MCF 10A (cell line): ENCODE data around the gene FAM83E. TPM values are rescaled to one million over a fixed set of nuclear protein-coding genes. Genes with fewer than 3 reads are reported as not detected.

ENCODE experiments used
- BruUV-seq: library from RNA; stranded (reverse); fragments of 400-500 nt; replicated peaks from 2 replicates; lab custom pipeline; 2021; lab: Mats Ljungman, UMichigan
- CTCF ChIA-PET: fragments of 300-600 bp; sonication (Branson Sonifier 250); formaldehyde crosslinking; extraction: SDS; loops from one replicate; lab custom pipeline; 2021; ENCODE audit warnings: antibody characterized with exemption, inconsistent platforms; lab: Yijun Ruan, JAX
- POLR2A ChIA-PET: fragments of 300-600, 350-650 bp; sonication (Branson Sonifier 250); formaldehyde crosslinking; extraction: SDS; loops from one replicate; lab custom pipeline; 2020; ENCODE audit warnings: antibody characterized with exemption, inconsistent platforms; lab: Yijun Ruan, JAX
- DNase-seq: peaks from one replicate; pipeline ENCODE4 v3.0.0-alpha.2; 2018; ENCODE audit not compliant: unreplicated experiment
- H3K27ac Mint-ChIP-seq: one replicate; pipeline ENCODE4 v1.8.0; 2022; ENCODE audit warnings: mild to moderate bottlenecking, low read depth, mixed read lengths; ENCODE audit not compliant: unreplicated experiment
- H3K27me3 Mint-ChIP-seq: one replicate; pipeline ENCODE4 v1.8.0; 2022; ENCODE audit warnings: mixed read lengths; ENCODE audit not compliant: insufficient read depth, unreplicated experiment
- H3K36me3 Mint-ChIP-seq: one replicate; pipeline ENCODE4 v1.8.0; 2022; ENCODE audit warnings: mild to moderate bottlenecking, moderate library complexity, mixed read lengths; ENCODE audit not compliant: insufficient read depth, unreplicated experiment
- H3K4me1 Mint-ChIP-seq: one replicate; pipeline ENCODE4 v1.8.0; 2022; ENCODE audit warnings: mixed read lengths; ENCODE audit not compliant: insufficient read depth, unreplicated experiment
- H3K4me3 Mint-ChIP-seq: one replicate; pipeline ENCODE4 v1.8.0; 2022; ENCODE audit warnings: mild to moderate bottlenecking, moderate library complexity, mixed read lengths; ENCODE audit not compliant: unreplicated experiment
- H3K9me3 Mint-ChIP-seq: one replicate; pipeline ENCODE4 v1.8.0; 2022; ENCODE audit warnings: mixed read lengths; ENCODE audit not compliant: unreplicated experiment
- CTCF ChIP-seq: fragments of 200-600 bp; IDR thresholded peaks from one replicate; pipeline ENCODE4 v1.8.0; 2022; ENCODE audit warnings: antibody characterized with exemption, mild to moderate bottlenecking; ENCODE audit not compliant: unreplicated experiment
- intact Hi-C: fragments of 100-400 bp; cut with micrococcal nuclease; formaldehyde crosslinking; loops from 2 replicates; pipeline ENCODE4 v1.14.1; 2022
- total RNA-seq: library from RNA; stranded (reverse); gene quantifications from 2 replicates; pipeline ENCODE4 v1.2.3, GENCODE V29; 2022

Gene FAM83E
- total RNA-seq, 1 experiment from 2014 or later = 0.89 TPM

DNA sequence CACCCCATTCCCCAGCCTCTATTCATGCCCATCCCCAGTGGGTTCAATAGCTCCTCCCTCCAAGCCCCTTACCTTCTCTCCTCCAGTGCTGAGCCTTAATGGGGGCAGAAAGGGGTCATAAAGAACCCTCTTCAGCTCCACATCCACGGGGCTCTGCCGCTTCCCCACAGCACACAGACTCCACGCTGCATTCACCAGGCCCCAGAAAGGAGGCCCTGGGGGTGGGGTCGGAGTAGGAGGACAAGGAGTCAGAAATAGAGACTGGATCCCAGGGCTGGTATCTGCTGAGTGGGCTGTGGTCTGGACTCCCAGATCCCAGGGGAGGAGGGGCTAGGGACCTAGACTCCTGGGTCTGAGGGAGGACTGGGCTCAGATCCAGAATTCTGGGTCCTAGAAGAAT, 29.5 kb upstream of the FAM83E start:
- TF ChIP-seq CTCF = no peak
- DNase-seq = no peak
- BruUV-seq = no TSS peak
- Mint-ChIP-seq H3K36me3 (no peaks in the 10 kb centered on the region), H3K9me3 (no peaks in the 10 kb centered on the region), H3K27ac (no peak overlapping the region), H3K27me3 (peaks cover 10% of the 10 kb centered on the region), H3K4me3 (no peak overlapping the region), H3K4me1 (peaks cover 24% of the 10 kb centered on the region)
- ChIA-PET CTCF (interaction anchor here (2.0 kb wide), 1 partner anchor 144 kb away, joined by 12 read pairs; no protein-coding TSS in a partner anchor), POLR2A (interaction anchor here (0.8 to 2.4 kb wide), 2 partner anchors 26 to 58 kb away, joined by 3 to 22 read pairs; partner anchors contain the start of genes RPL18 and SPHK2)
- intact Hi-C loops = no loop called here

DNA sequence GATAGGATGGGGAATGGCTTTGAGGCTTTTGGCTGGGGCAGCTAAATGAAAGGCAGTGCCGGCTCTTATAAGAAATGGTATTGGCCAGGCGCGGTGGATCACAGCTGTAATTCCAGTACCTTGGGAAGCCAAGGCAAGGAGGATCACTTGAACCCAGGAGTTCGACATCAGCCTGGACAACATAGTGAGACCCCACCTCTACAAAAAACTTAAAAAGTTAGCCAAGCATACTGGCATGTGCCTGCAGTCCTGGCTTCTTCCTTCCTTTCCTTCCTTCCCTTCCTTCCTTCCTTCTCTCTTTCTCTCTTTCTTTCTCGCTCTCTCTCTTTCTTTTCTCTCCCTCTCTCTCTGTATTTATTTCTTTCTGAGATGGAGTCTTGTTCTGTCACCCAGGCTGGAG, 28.0 kb upstream of the FAM83E start:
- POLR2A ChIA-PET = interaction anchor here (0.9 to 1.4 kb wide), 3 partner anchors 24 to 96 kb away, joined by 3 to 5 read pairs (median 4); partner anchors contain the start of genes RPL18 and SPHK2
- no peak for TF ChIP-seq CTCF
- peaks cover 1% of the 10 kb centered on the region for H3K36me3 Mint-ChIP-seq

DNA sequence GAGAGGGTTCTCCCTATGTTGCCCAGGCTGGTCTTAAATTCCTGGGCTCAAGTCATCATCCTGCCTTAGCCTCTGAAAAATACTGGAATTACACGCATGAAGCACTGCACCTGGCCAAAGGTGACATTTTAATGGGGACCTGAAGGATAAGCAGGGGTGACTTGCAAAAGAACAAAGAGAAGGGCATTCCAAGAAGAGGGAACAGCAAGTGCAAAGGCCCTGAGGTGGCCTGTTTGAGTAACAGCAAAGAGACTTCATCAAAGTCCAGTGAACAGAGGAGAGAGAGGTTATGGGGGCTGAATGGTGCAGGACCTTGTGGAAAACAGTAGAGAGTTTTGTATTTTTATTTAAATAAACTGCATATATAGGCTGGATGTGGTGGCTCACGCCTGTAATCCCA, 27.0 kb upstream of the FAM83E start:
- ChIA-PET CTCF (interaction anchor here (0.7 to 1.4 kb wide), 2 partner anchors 134 to 201 kb away, joined by 3 to 7 read pairs; no protein-coding TSS in a partner anchor), POLR2A (interaction anchor here (1.4 kb wide), 1 partner anchor 23 kb away, joined by 5 read pairs; the partner anchor contains the start of genes RPL18 and SPHK2)
- no peak overlapping the region for H3K4me3 Mint-ChIP-seq
- H3K27ac Mint-ChIP-seq = no peak overlapping the region
- no TSS peak for BruUV-seq
- intact Hi-C loops = no loop called here
- no peaks in the 10 kb centered on the region for H3K9me3 Mint-ChIP-seq
- no peak for TF ChIP-seq CTCF
- no peak for DNase-seq
- peaks cover 24% of the 10 kb centered on the region for H3K4me1 Mint-ChIP-seq
- peaks cover 7% of the 10 kb centered on the region for H3K36me3 Mint-ChIP-seq
- peaks cover 10% of the 10 kb centered on the region for H3K27me3 Mint-ChIP-seq

More for the DNA sequence above, 28.0 kb upstream of the FAM83E start:
- Mint-ChIP-seq H3K9me3 (no peaks in the 10 kb centered on the region), H3K4me1 (peaks cover 28% of the 10 kb centered on the region), H3K4me3 (no peak overlapping the region), H3K27ac (no peak overlapping the region), H3K27me3 (peaks cover 10% of the 10 kb centered on the region)
- no TSS peak for BruUV-seq
- no peak for DNase-seq
- CTCF ChIA-PET = interaction anchor here (0.7 to 1.4 kb wide), 3 partner anchors 46 to 200 kb away, joined by 4 to 7 read pairs (median 4); no protein-coding TSS in a partner anchor
- intact Hi-C loops = no loop called here

- H3K36me3 Mint-ChIP-seq = peaks cover 7% of the 10 kb centered on the region
- H3K4me1 Mint-ChIP-seq = peaks cover 15% of the 10 kb centered on the region
- H3K27ac Mint-ChIP-seq = no peak overlapping the region
- ChIA-PET CTCF (no interaction called here), POLR2A (interaction anchor here (0.6 kb wide), 1 partner anchor 170 kb away, joined by 4 read pairs; no protein-coding TSS in a partner anchor)
- DNase-seq = no peak
- peaks cover 10% of the 10 kb centered on the region for H3K27me3 Mint-ChIP-seq
- no TSS peak for BruUV-seq
- no peak overlapping the region for H3K4me3 Mint-ChIP-seq
- H3K9me3 Mint-ChIP-seq = no peaks in the 10 kb centered on the region
- intact Hi-C loops = no loop called here
- TF ChIP-seq CTCF = no peak
These were observed 24.9 kb upstream of the FAM83E start for GRCh38 chr19:48639483-48640375.
